ENCODE results near the gene RXRB.

DNA sequence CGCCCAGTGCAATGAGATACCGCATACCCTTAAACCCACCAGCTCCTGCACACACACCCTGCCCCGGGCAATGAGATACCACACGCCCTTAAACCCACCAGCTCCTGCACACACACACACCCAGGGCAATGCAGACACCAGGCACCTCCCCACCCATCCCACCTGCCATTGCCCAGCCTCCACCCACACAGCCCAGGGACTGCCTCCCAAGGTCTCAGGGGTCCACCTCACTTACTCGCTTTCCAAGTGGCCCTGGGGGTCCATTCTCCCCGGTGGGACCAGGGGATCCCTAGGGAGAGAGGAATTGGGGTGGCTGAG is 32.2 kb downstream of the RXRB start:
- TF ChIP-seq CTCF (IDR thresholded peaks at IDR 0.05) (no peak), POLR2AphosphoS5 (IDR thresholded peaks at IDR 0.05) (no peak)

All from sigmoid colon (tissue), 4 donors.